SU-DHL-6 (cell line): Measurements from ENCODE around the gene CAPN13.

Experiments used
- H2AFZ ChIP-seq: fragments of 200-600 bp; sonication (generic); 2 replicates; pipeline ENCODE4 v1.6.1; 2014; ENCODE audit warnings: low read depth, mild to moderate bottlenecking, moderate library complexity, mixed read lengths, antibody characterized with exemption, low read length; ENCODE audit not compliant: severe bottlenecking
- H3F3A ChIP-seq: fragments of 200-600 bp; shearing (Covaris generic); 2 replicates; pipeline ENCODE4 v1.6.0; 2016; ENCODE audit warnings: antibody characterized with exemption, mild to moderate bottlenecking; ENCODE audit not compliant: insufficient read depth
- H3K27ac ChIP-seq: fragments of 200-600 bp; sonication (generic); 2 replicates; pipeline ENCODE4 v1.5.1; 2016; ENCODE audit warnings: low read depth, mild to moderate bottlenecking, low read length, moderate library complexity, mixed read lengths
- H3K27me3 ChIP-seq: fragments of 200-600 bp; sonication (generic), shearing (Covaris generic); 2 replicates; pipeline ENCODE4 v1.6.0; 2014; ENCODE audit warnings: mild to moderate bottlenecking, low read length
- H3K36me3 ChIP-seq: fragments of 200-600 bp; sonication (generic); 2 replicates; pipeline ENCODE4 v1.6.1; 2014; ENCODE audit warnings: mild to moderate bottlenecking, low read length, mixed read lengths
- H3K4me2 ChIP-seq: fragments of 300-600, 200-600 bp; shearing (Covaris generic), sonication (generic); 2 replicates; pipeline ENCODE4 v1.6.0; 2014; ENCODE audit warnings: low read length, low read depth, mild to moderate bottlenecking; ENCODE audit not compliant: poor library complexity, severe bottlenecking
- H3K4me3 ChIP-seq: fragments of 200-600 bp; sonication (generic); 2 replicates; pipeline ENCODE4 v1.5.1; 2014; ENCODE audit warnings: antibody characterized with exemption, low read length, mild to moderate bottlenecking, mixed read lengths; ENCODE audit not compliant: insufficient read depth, poor library complexity, severe bottlenecking
- H3K79me2 ChIP-seq: fragments of 200-600 bp; sonication (generic); 2 replicates; pipeline ENCODE4 v1.6.1; 2014; ENCODE audit warnings: mild to moderate bottlenecking, low read length, moderate library complexity; ENCODE audit not compliant: insufficient read depth
- H3K9ac ChIP-seq: fragments of 200-600 bp; sonication (generic); 2 replicates; pipeline ENCODE4 v1.7.0; 2014; ENCODE audit warnings: mild to moderate bottlenecking, low read length
- H3K9me2 ChIP-seq: fragments of 200-600 bp; sonication (generic); replicated peaks from 2 replicates; pipeline ENCODE4 v1.6.1; 2014; ENCODE audit warnings: low read length; ENCODE audit not compliant: insufficient read depth
- H3K9me3 ChIP-seq: fragments of 200-600 bp; sonication (generic); 2 replicates; pipeline ENCODE4 v1.6.1; 2014; ENCODE audit warnings: low read length, mixed read lengths; ENCODE audit not compliant: insufficient read depth
- H4K20me1 ChIP-seq: fragments of 200-600 bp; sonication (generic); 2 replicates; pipeline ENCODE4 v1.6.1; 2014; ENCODE audit warnings: low read depth, mild to moderate bottlenecking, antibody characterized with exemption, low read length, moderate library complexity, mixed read lengths
- CTCF ChIP-seq: fragments of 200-600 bp; sonication (generic); IDR thresholded peaks from one replicate; pipeline ENCODE4 v1.5.1; 2017; ENCODE audit warnings: antibody characterized with exemption, mild to moderate bottlenecking, low read length, moderate library complexity; ENCODE audit not compliant: insufficient read depth, poor library complexity, severe bottlenecking
- EZH2phosphoT487 ChIP-seq: fragments of 200-600 bp; sonication (generic), shearing (Covaris generic); conservative IDR thresholded peaks from 2 replicates; pipeline ENCODE4 v1.6.1; 2018; ENCODE audit warnings: mild to moderate bottlenecking, antibody characterized with exemption, low read length, moderate library complexity, mixed read lengths

The CAPN13 gene

GRCh38 chr2:30772021-30772705, 35.1 kb downstream of the CAPN13 start:
- no peaks in the 10 kb centered on the region for H3K9me3 ChIP-seq
- no peak overlapping the region for H3K4me3 ChIP-seq
- no peak for TF ChIP-seq EZH2phosphoT487
- H4K20me1 ChIP-seq = no peaks in the 10 kb centered on the region
- no peak overlapping the region for H3K4me2 ChIP-seq
- H3K79me2 ChIP-seq = no peaks in the 10 kb centered on the region
- no peaks in the 10 kb centered on the region; the same call in 1 of the 2 replicates for H3K27me3 ChIP-seq
- no peak overlapping the region for H2AFZ ChIP-seq
- no peaks in the 10 kb centered on the region for H3K9me2 ChIP-seq
- H3K36me3 ChIP-seq = no peaks in the 10 kb centered on the region
- no peak overlapping the region for H3K9ac ChIP-seq
- no peak overlapping the region for H3K27ac ChIP-seq
- no peaks in the 10 kb centered on the region for H3F3A ChIP-seq

- H3K4me3 ChIP-seq = no peak overlapping the region
- no peak overlapping the region for H2AFZ ChIP-seq
- no peak overlapping the region for H3K9ac ChIP-seq
- no peaks in the 10 kb centered on the region for H3K9me2 ChIP-seq
- no peaks in the 10 kb centered on the region for H3F3A ChIP-seq
- no peak overlapping the region for H3K4me2 ChIP-seq
- no peaks in the 10 kb centered on the region for H3K36me3 ChIP-seq
- no peaks in the 10 kb centered on the region for H3K79me2 ChIP-seq
- no peaks in the 10 kb centered on the region for H4K20me1 ChIP-seq
- no peaks in the 10 kb centered on the region; the same call in 1 of the 2 replicates for H3K27me3 ChIP-seq
- H3K9me3 ChIP-seq = no peaks in the 10 kb centered on the region
- no peak overlapping the region for H3K27ac ChIP-seq
- TF ChIP-seq CTCF (no peak), EZH2phosphoT487 (no peak)
These were observed 36.2 kb downstream of the CAPN13 start for GRCh38 chr2:30770816-30771576.

- Histone ChIP-seq H3K27me3 (no peaks in the 10 kb centered on the region), H3K9me2 (no peaks in the 10 kb centered on the region)
- TF ChIP-seq EZH2phosphoT487 (no peak), CTCF (no peak)
These were observed 37.3 kb downstream of the CAPN13 start for GRCh38 chr2:30769891-30770462.

GRCh38 chr2:30769481-30769780, 37.8 kb downstream of the CAPN13 start:
- Histone ChIP-seq H3K36me3 (no peaks in the 10 kb centered on the region), H3K27ac (no peak overlapping the region), H3K4me2 (no peak overlapping the region), H4K20me1 (no peaks in the 10 kb centered on the region), H3K79me2 (no peaks in the 10 kb centered on the region), H3K9me3 (no peaks in the 10 kb centered on the region), H3K27me3 (no peaks in the 10 kb centered on the region), H3K9ac (no peak overlapping the region), H2AFZ (no peak overlapping the region), H3F3A (no peaks in the 10 kb centered on the region), H3K4me3 (no peak overlapping the region), H3K9me2 (no peaks in the 10 kb centered on the region)
- TF ChIP-seq CTCF (no peak), EZH2phosphoT487 (no peak)

More at GRCh38 chr2:30769891-30770462, 37.3 kb downstream of the CAPN13 start:
- H3K9me3 ChIP-seq = no peaks in the 10 kb centered on the region
- no peaks in the 10 kb centered on the region for H3F3A ChIP-seq
- no peak overlapping the region for H3K4me2 ChIP-seq
- no peak overlapping the region for H2AFZ ChIP-seq
- no peaks in the 10 kb centered on the region for H4K20me1 ChIP-seq
- no peak overlapping the region for H3K9ac ChIP-seq
- H3K27ac ChIP-seq = no peak overlapping the region
- H3K79me2 ChIP-seq = no peaks in the 10 kb centered on the region
- no peak overlapping the region for H3K4me3 ChIP-seq
- no peaks in the 10 kb centered on the region for H3K36me3 ChIP-seq
